ENCODE results near the gene TRIM46. TPM values are rescaled to one million over a fixed set of nuclear protein-coding genes. Genes with fewer than 3 reads are reported as not detected.

TRIM46 gene
- polyA plus RNA-seq, 1 donor (not counting 4 experiments of a cell fraction or from before 2014, with no cell fraction given): 1.7 TPM

DNA sequence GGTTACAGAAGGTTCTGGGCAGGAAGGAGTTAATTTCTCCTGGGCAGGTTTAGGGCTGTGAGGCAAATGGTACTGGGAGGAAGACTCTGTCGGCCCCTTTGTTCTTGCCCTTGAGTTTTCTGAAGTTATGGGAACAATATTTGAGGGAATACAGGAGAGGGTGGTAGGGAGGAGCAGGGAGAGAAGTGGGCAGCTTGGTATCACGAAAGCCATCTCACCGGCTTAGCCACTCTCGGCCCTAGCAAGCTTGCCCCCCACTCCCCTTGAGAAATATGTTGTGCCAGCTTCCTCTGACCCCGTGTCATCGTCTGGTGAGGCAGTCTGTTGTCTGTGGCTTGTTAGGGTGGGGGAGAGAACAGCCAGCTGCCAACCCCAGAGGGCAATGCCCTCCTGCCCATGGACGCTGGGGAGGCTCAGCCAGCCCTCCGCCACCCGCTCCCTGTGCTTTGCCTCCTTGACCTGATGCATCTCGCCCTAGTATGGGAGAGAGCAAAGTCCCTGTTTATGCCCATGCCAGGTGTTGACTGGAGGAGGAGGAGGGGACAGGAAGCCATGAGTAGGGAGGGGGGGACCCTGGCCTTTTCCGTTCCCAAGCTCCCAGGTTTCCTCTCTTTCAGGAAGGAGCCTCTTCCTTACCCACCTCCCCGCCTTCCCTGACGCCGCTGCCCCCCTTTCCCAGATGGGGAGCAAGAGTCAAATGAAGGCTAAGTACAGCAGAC is 44.7 kb upstream of the TRIM46 start:
- H3K79me2 ChIP-seq (ENCODE audit: control insufficient read depth, insufficient read depth, low read length): peaks cover 38% of the 10 kb centered on the region
- peak overlapping the region; percentile 99 for H3K27ac ChIP-seq (ENCODE audit: control insufficient read depth, insufficient read depth, low read length)
- peak overlapping the region; percentile 96 for H3K9ac ChIP-seq (ENCODE audit: control insufficient read depth, extremely low read depth, insufficient read depth, low read length)
- TF ChIP-seq, protein P1, sequence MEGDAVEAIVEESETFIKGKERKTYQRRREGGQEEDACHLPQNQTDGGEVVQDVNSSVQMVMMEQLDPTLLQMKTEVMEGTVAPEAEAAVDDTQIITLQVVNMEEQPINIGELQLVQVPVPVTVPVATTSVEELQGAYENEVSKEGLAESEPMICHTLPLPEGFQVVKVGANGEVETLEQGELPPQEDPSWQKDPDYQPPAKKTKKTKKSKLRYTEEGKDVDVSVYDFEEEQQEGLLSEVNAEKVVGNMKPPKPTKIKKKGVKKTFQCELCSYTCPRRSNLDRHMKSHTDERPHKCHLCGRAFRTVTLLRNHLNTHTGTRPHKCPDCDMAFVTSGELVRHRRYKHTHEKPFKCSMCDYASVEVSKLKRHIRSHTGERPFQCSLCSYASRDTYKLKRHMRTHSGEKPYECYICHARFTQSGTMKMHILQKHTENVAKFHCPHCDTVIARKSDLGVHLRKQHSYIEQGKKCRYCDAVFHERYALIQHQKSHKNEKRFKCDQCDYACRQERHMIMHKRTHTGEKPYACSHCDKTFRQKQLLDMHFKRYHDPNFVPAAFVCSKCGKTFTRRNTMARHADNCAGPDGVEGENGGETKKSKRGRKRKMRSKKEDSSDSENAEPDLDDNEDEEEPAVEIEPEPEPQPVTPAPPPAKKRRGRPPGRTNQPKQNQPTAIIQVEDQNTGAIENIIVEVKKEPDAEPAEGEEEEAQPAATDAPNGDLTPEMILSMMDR (optimal IDR thresholded peaks at IDR 0.05 in 1 of 3, IDR thresholded peaks at IDR 0.05 in 1 of 3, conservative IDR thresholded peaks at IDR 0.05 in 1 of 3; ENCODE audit: extremely low read depth in 1 of 3, insufficient read depth in 2 of 3, low read length in 3 of 3): no peak
- no peak for TF ChIP-seq EZH2 (IDR thresholded peaks at IDR 0.05; ENCODE audit: low read length)
- no peak overlapping the region for H2AFZ ChIP-seq (ENCODE audit: control insufficient read depth, low read length)
- H3K27me3 ChIP-seq (ENCODE audit: control insufficient read depth, extremely low read depth, insufficient read depth, low read length): no peaks in the 10 kb centered on the region
- H3K36me3 ChIP-seq (ENCODE audit: control insufficient read depth in 2 of 2, extremely low read depth in 1 of 2, insufficient read depth in 2 of 2, low read length in 2 of 2): peaks cover 18 to 24% of the 10 kb centered on the region in 2 experiments
- dilution Hi-C loops (cut with MboI; ENCODE audit: extremely low pct_ligation_motif_present, low sequenced_read_pairs): no loop called here
- H3K4me2 ChIP-seq (ENCODE audit: control insufficient read depth, extremely low read depth, insufficient read depth, low read depth, low read length): peak overlapping the region; percentile 98
- no peak for FAIRE-seq
- peaks cover 61% of the 10 kb centered on the region for H3K4me1 ChIP-seq (ENCODE audit: control insufficient read depth, extremely low read depth, insufficient read depth, low read length)
- H3K9me1 ChIP-seq (ENCODE audit: control insufficient read depth, extremely low read depth, insufficient read depth, low read length): peaks cover 7% of the 10 kb centered on the region
- H4K20me1 ChIP-seq (ENCODE audit: control insufficient read depth, extremely low read depth, insufficient read depth, low read length): no peaks in the 10 kb centered on the region
- peak overlapping the region; percentile 88 to 94 (median 89) for H3K4me3 ChIP-seq (ENCODE audit: control insufficient read depth in 2 of 3, extremely low read depth in 1 of 3, insufficient read depth in 2 of 3, low read depth in 1 of 3, low read length in 3 of 3)
- no peak for DNase-seq (ENCODE audit: low read depth, low spot score)
- no peaks in the 10 kb centered on the region for H3K9me3 ChIP-seq (ENCODE audit: control insufficient read depth, low read depth, low read length)

DNA sequence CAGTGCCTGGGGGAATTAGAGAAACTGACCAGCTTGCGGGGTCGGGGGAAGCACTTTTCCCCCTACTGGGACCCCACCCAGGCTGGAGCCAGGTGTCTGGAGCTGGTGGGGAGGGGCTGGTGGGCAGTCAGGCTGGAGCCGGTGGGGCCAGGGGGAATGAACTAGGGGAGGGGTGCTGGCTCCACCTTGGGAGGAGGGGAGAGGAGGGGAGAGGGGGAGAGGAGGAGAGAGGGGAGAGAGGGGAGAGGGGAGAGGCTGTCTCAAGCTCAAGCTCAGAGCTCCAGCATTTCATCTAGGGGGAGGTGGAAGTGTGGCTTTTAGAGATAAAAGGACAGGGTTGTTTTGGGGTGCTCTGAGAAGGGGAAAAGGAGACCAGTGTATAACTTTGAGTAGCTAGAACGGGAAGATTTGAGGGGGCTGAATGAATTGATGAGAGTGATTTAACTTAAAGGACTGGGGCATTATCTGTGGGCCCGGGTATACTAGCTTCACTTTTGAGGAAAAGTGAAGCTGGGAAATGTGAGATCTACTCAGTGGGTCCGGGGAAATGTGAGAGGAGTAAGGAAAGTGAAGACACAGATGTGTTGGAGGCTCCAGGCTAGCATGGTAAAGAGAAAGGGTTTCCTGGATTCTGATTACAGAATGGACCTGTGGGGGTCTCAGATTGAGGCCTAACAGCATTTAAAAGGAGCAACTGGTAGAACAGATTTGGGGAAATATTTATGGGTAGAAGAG is 43.2 kb upstream of the TRIM46 start:
- H3K27me3 ChIP-seq (ENCODE audit: control insufficient read depth, extremely low read depth, insufficient read depth, low read length): no peaks in the 10 kb centered on the region

More for the DNA sequence above, 43.2 kb upstream of the TRIM46 start:
- H3K9ac ChIP-seq (ENCODE audit: control insufficient read depth, extremely low read depth, insufficient read depth, low read length): peak overlapping the region; percentile 96
- peaks cover 38% of the 10 kb centered on the region for H3K79me2 ChIP-seq (ENCODE audit: control insufficient read depth, insufficient read depth, low read length)
- no peak overlapping the region for H2AFZ ChIP-seq (ENCODE audit: control insufficient read depth, low read length)
- dilution Hi-C loops (cut with MboI; ENCODE audit: extremely low pct_ligation_motif_present, low sequenced_read_pairs): no loop called here
- peaks cover 5% of the 10 kb centered on the region for H3K9me1 ChIP-seq (ENCODE audit: control insufficient read depth, extremely low read depth, insufficient read depth, low read length)
- peak overlapping the region; percentile 88 to 94 (median 89) for H3K4me3 ChIP-seq (ENCODE audit: control insufficient read depth in 2 of 3, extremely low read depth in 1 of 3, insufficient read depth in 2 of 3, low read depth in 1 of 3, low read length in 3 of 3)
- H3K4me1 ChIP-seq (ENCODE audit: control insufficient read depth, extremely low read depth, insufficient read depth, low read length): peaks cover 60% of the 10 kb centered on the region
- FAIRE-seq (no peak), DNase-seq (ENCODE audit: low read depth, low spot score) (no peak)
- TF ChIP-seq, protein P1 (optimal IDR thresholded peaks at IDR 0.05 in 1 of 3, IDR thresholded peaks at IDR 0.05 in 1 of 3, conservative IDR thresholded peaks at IDR 0.05 in 1 of 3; ENCODE audit: extremely low read depth in 1 of 3, insufficient read depth in 2 of 3, low read length in 3 of 3): no peak
- no peak for TF ChIP-seq EZH2 (IDR thresholded peaks at IDR 0.05; ENCODE audit: low read length)
- H4K20me1 ChIP-seq (ENCODE audit: control insufficient read depth, extremely low read depth, insufficient read depth, low read length): no peaks in the 10 kb centered on the region
- H3K9me3 ChIP-seq (ENCODE audit: control insufficient read depth, low read depth, low read length): no peaks in the 10 kb centered on the region
- H3K27ac ChIP-seq (ENCODE audit: control insufficient read depth, insufficient read depth, low read length): peak overlapping the region; percentile 99
- peak overlapping the region; percentile 98 for H3K4me2 ChIP-seq (ENCODE audit: control insufficient read depth, extremely low read depth, insufficient read depth, low read depth, low read length)
- H3K36me3 ChIP-seq (ENCODE audit: control insufficient read depth in 2 of 2, extremely low read depth in 1 of 2, insufficient read depth in 2 of 2, low read length in 2 of 2): peaks cover 22 to 34% of the 10 kb centered on the region in 2 experiments

Measured in keratinocyte (primary cell).